GM12878 (cell line): ENCODE measurements around the gene SCMH1.

Source experiments
- CREM ChIP-seq: IDR thresholded peaks from 2 replicates; pipeline ENCODE4 v1.6.1; 2014; ENCODE audit warnings: antibody characterized with exemption, low read depth
- CTCF ChIP-seq, 3 experiments: IDR thresholded peaks in 2 of 3; conservative IDR thresholded peaks in 1 of 3; 2 replicates each; pipeline ENCODE4 v1.5.1; 2011; ENCODE audit warnings: low read depth in 3 of 3, low read length in 3 of 3, mild to moderate bottlenecking in 3 of 3, control low read depth in 2 of 3, moderate library complexity in 2 of 3, inconsistent platforms in 1 of 3, mixed read lengths in 1 of 3; ENCODE audit not compliant: control insufficient read depth in 2 of 3, insufficient read depth in 1 of 3; ENCODE audit errors: extremely low read depth in 1 of 3
- EP300 ChIP-seq, 2 experiments: fragments of 150-350 bp in 1 of 2; IDR thresholded peaks; 2 replicates each; pipeline ENCODE4 v1.6.1; 2011 to 2012; ENCODE audit warnings: low read depth in 2 of 2, low read length in 2 of 2, borderline replicate concordance in 1 of 2, improper control_type of control experiment in 1 of 2, inconsistent platforms in 1 of 2; ENCODE audit not compliant: control insufficient read depth in 1 of 2
- ETV6 ChIP-seq, 2 experiments: fragments of 450-650 bp in 1 of 2; IDR thresholded peaks in 1 of 2; conservative IDR thresholded peaks in 1 of 2; 2 replicates each; pipeline ENCODE4 v1.6.1; 2014; ENCODE audit warnings: antibody characterized with exemption in 1 of 2, borderline replicate concordance in 1 of 2, low read depth in 1 of 2, mild to moderate bottlenecking in 1 of 2, moderate library complexity in 1 of 2
- EZH2 ChIP-seq: IDR thresholded peaks from 2 replicates; pipeline ENCODE4 v1.6.1; 2012; ENCODE audit warnings: low read depth, mild to moderate bottlenecking, control low read depth, inconsistent platforms, low read length, borderline replicate concordance; ENCODE audit not compliant: control insufficient read depth
- HCFC1 ChIP-seq: fragments of 150-350 bp; IDR thresholded peaks from 2 replicates; pipeline ENCODE4 v1.6.1; 2014; ENCODE audit warnings: low read length
- POLR2AphosphoS5 ChIP-seq: IDR thresholded peaks from 2 replicates; pipeline ENCODE4 v1.6.1; 2011; ENCODE audit warnings: mild to moderate bottlenecking, low read length, inconsistent platforms
- SRF ChIP-seq, 2 experiments: IDR thresholded peaks; 2 replicates each; pipeline ENCODE4 v1.6.1; 2011; ENCODE audit warnings: low read depth in 2 of 2, low read length in 2 of 2, mild to moderate bottlenecking in 1 of 2, moderate library complexity in 1 of 2
- ZNF274 ChIP-seq: IDR thresholded peaks from one replicate; pipeline ENCODE4 v1.8.0; 2011; ENCODE audit not compliant: insufficient read length, insufficient read depth
- ZNF592 ChIP-seq: fragments of 450-650 bp; IDR thresholded peaks from 2 replicates; pipeline ENCODE4 v1.6.1; 2017; ENCODE audit warnings: mild to moderate bottlenecking, moderate library complexity
- ZNF687 ChIP-seq: fragments of 450-650 bp; IDR thresholded peaks from 2 replicates; pipeline ENCODE4 v1.6.1; 2017; ENCODE audit warnings: mild to moderate bottlenecking, moderate library complexity

GRCh38 chr1:40997096-40997495 is 245.0 kb downstream of the SCMH1 start:
- TF ChIP-seq EP300 (IDR thresholded peaks at IDR 0.05; ENCODE audit: borderline replicate concordance in 1 of 2, control insufficient read depth in 1 of 2, low read depth in 2 of 2, low read length in 2 of 2) (no peak), POLR2AphosphoS5 (no peak), CREM (no peak), EZH2 (no peak), ZNF687 (no peak), ZNF274 (no peak), ZNF592 (no peak), ETV6 (conservative IDR thresholded peaks at IDR 0.05 in 1 of 2, IDR thresholded peaks at IDR 0.05 in 1 of 2; ENCODE audit: borderline replicate concordance in 1 of 2, low read depth in 1 of 2) (no peak), HCFC1 (no peak), CTCF (IDR thresholded peaks at IDR 0.05 in 2 of 3, conservative IDR thresholded peaks at IDR 0.05 in 1 of 3; ENCODE audit: control insufficient read depth in 2 of 3, extremely low read depth in 1 of 3, insufficient read depth in 1 of 3, low read depth in 3 of 3, low read length in 3 of 3) (no peak), SRF (IDR thresholded peaks at IDR 0.05; ENCODE audit: low read depth in 2 of 2, low read length in 2 of 2) (no peak)
